Right atrium auricular region (tissue), 2 donors: ENCODE results near the gene DPYSL5. TPM values are rescaled to one million over a fixed set of nuclear protein-coding genes. Genes with fewer than 3 reads are reported as not detected.

Experiments used
- DNase-seq: peaks from one replicate; pipeline ENCODE4 v3.0.0-alpha.2; 2019; ENCODE audit warnings: low spot score
- H3K27ac ChIP-seq, 2 donors: fragments of 200-600 bp; sonication (generic); 1 replicate in 1 of 2; 2 replicates in 1 of 2; pipeline ENCODE4 v1.5.1; 2016 to 2019
- H3K27me3 ChIP-seq, 2 donors: fragments of 200-600 bp; sonication (generic); one replicate each; pipeline versions ENCODE4 v1.5.1 to v1.6.0; 2017 to 2019
- H3K36me3 ChIP-seq: fragments of 200-600 bp; sonication (generic); one replicate; pipeline ENCODE4 v1.5.1; 2016
- H3K4me1 ChIP-seq, 2 donors: fragments of 200-600 bp; sonication (generic); one replicate each; pipeline versions ENCODE4 v1.5.1 to v1.6.0; 2017 to 2019
- H3K4me3 ChIP-seq, 2 donors: fragments of 200-600 bp; sonication (generic); 1 replicate in 1 of 2; 2 replicates in 1 of 2; pipeline ENCODE4 v1.5.1; 2017 to 2019; ENCODE audit warnings: mild to moderate bottlenecking in 1 of 2, moderate library complexity in 1 of 2
- H3K9me3 ChIP-seq, 2 donors: fragments of 200-600 bp; sonication (generic); one replicate each; pipeline ENCODE4 v1.5.1; 2019
- CTCF ChIP-seq, 2 donors: fragments of 200-600 bp; sonication (generic); IDR thresholded peaks; one replicate each; pipeline ENCODE4 v1.5.1; 2019; ENCODE audit warnings: antibody characterized with exemption in 2 of 2
- total RNA-seq, 2 donors: library from RNA; depleted of rRNA; stranded (reverse); fragments of >200 nt; gene quantifications; one replicate each; pipeline ENCODE4 v1.1.0, GENCODE V29; 2016

DPYSL5 gene
- total RNA-seq, 2 donors from 2014 or later = 0.12 TPM; not detected in 1

- no peak for TF ChIP-seq CTCF (IDR thresholded peaks at IDR 0.05)
- H3K9me3 ChIP-seq = no peaks in the 10 kb centered on the region
- H3K27ac ChIP-seq = no peak overlapping the region
- no peaks in the 10 kb centered on the region for H3K4me1 ChIP-seq
- no peak overlapping the region for H3K4me3 ChIP-seq
- DNase-seq = no peak
- no peaks in the 10 kb centered on the region for H3K36me3 ChIP-seq
- no peaks in the 10 kb centered on the region for H3K27me3 ChIP-seq
These were observed 90.6 kb downstream of the DPYSL5 start for GRCh38 chr2:26938399-26939118.

GRCh38 chr2:26940001-26940400, 92.1 kb downstream of the DPYSL5 start:
- H3K4me3 ChIP-seq = no peak overlapping the region
- no peak for TF ChIP-seq CTCF (IDR thresholded peaks at IDR 0.05)
- H3K27me3 ChIP-seq = no peaks in the 10 kb centered on the region
- H3K36me3 ChIP-seq = no peaks in the 10 kb centered on the region
- no peaks in the 10 kb centered on the region for H3K4me1 ChIP-seq
- no peaks in the 10 kb centered on the region for H3K9me3 ChIP-seq
- no peak for DNase-seq
- H3K27ac ChIP-seq = no peak overlapping the region

- Histone ChIP-seq H3K4me1 (no peaks in the 10 kb centered on the region), H3K27ac (no peak overlapping the region), H3K4me3 (no peak overlapping the region), H3K27me3 (no peaks in the 10 kb centered on the region), H3K36me3 (no peaks in the 10 kb centered on the region), H3K9me3 (no peaks in the 10 kb centered on the region)
- TF ChIP-seq CTCF (IDR thresholded peaks at IDR 0.05) = no peak
- no peak for DNase-seq
These were observed 93.6 kb downstream of the DPYSL5 start for GRCh38 chr2:26941486-26941885.

- H3K27me3 ChIP-seq = no peaks in the 10 kb centered on the region
- H3K4me3 ChIP-seq = no peak overlapping the region
- no peaks in the 10 kb centered on the region for H3K36me3 ChIP-seq
- DNase-seq = peak; percentile 75
- H3K27ac ChIP-seq = no peak overlapping the region
- H3K9me3 ChIP-seq = no peaks in the 10 kb centered on the region
- TF ChIP-seq CTCF (IDR thresholded peaks at IDR 0.05) = peak; percentile 80 to 87
- peaks cover 0 to 9% of the 10 kb centered on the region in 2 donors for H3K4me1 ChIP-seq
These were observed 94.8 kb downstream of the DPYSL5 start for GRCh38 chr2:26942543-26943295.

GRCh38 chr2:26945991-26946750, 98.2 kb downstream of the DPYSL5 start:
- no peak for TF ChIP-seq CTCF (IDR thresholded peaks at IDR 0.05)
- DNase-seq = no peak
- Histone ChIP-seq H3K36me3 (no peaks in the 10 kb centered on the region), H3K4me1 (peaks cover 0 to 9% of the 10 kb centered on the region in 2 donors), H3K4me3 (no peak overlapping the region), H3K27ac (no peak overlapping the region), H3K27me3 (no peaks in the 10 kb centered on the region), H3K9me3 (no peaks in the 10 kb centered on the region)
